Ovary (tissue), 3 donors: ENCODE results near the gene SRL.

Source experiments
- CTCF ChIP-seq, 3 donors: fragments of 450-650 bp in 2 of 3; fragments of 200-600 bp in 1 of 3; IDR thresholded peaks; one replicate each; pipeline versions ENCODE4 v1.5.1 to v1.8.0; 2016 to 2022; ENCODE audit warnings: antibody characterized with exemption in 3 of 3, mild to moderate bottlenecking in 1 of 3
- EP300 ChIP-seq: sonication (generic); formaldehyde crosslinking; IDR thresholded peaks from one replicate; pipeline ENCODE4 v1.6.1; 2017; ENCODE audit warnings: antibody characterized with exemption
- POLR2A ChIP-seq: fragments of 450-650 bp; IDR thresholded peaks from one replicate; pipeline ENCODE4 v1.6.1; 2017; ENCODE audit warnings: antibody characterized with exemption, mild to moderate bottlenecking, moderate library complexity
- donor health status: DM: no; HTN: no; CAD: no.

- TF ChIP-seq CTCF (IDR thresholded peaks at IDR 0.05) (no peak), POLR2A (no peak), EP300 (no peak)
Observed at GRCh38 chr16:4204521-4204920, 37.4 kb downstream of the SRL start.
